ENCODE measurements around the gene CELA2B. TPM values are rescaled to one million over a fixed set of nuclear protein-coding genes. Genes with fewer than 3 reads are reported as not detected.
A peak's percentile ranks its signal among the peaks of the same experiment; 100 is the strongest.

The CELA2B gene
- total and polyA plus RNA-seq, 2 donors (not counting 1 experiment from before 2014, with no cell fraction given), result not detected

DNA sequence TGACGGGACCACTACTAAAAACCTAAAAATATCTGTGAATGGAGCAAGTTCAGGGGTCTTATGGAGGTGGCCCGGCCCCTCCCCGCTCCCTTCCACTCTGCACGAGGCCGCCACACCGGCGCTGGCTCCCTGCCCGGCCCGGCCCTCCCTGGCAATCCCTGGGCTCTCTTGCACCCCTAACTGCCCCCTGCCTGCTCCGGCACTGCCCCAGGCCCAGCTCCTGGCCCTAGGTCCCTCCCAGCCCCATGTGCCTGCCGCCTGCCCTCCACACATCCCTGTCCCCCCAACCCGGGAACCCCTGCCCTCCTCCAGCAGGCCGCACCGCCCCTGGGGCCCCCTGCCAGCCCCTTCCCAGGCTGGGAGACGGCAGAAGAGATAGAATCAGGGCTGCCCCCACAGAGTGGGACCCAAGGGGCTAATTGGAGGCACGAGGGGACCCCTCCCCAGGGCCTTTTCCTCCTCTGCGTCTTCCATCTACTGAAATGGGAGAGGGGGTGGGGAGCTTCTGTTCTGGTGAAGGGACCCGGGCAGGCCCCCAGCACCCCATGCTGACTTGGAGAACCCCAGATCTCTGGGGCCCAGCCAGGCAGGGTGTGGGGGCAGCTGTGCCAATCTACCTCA is 47.0 kb upstream of the CELA2B start:
- no peaks in the 10 kb centered on the region for H3K9me3 ChIP-seq (ENCODE audit: control insufficient read depth, insufficient read depth, low read depth, low read length)
- no peaks in the 10 kb centered on the region for H3K27me3 ChIP-seq (ENCODE audit: control insufficient read depth, insufficient read depth, low read length)
- no peaks in the 10 kb centered on the region for H4K20me1 ChIP-seq (ENCODE audit: control insufficient read depth, extremely low read depth, insufficient read depth, low read length)
- H3K79me2 ChIP-seq (ENCODE audit: control insufficient read depth, insufficient read depth, low read length), result no peaks in the 10 kb centered on the region
- no peak overlapping the region for H3K9ac ChIP-seq (ENCODE audit: insufficient read depth, low read length)
- H3K4me1 ChIP-seq (ENCODE audit: control insufficient read depth, extremely low read depth, insufficient read depth, low read length), result peaks cover 14% of the 10 kb centered on the region
- no peak overlapping the region for H3K4me2 ChIP-seq (ENCODE audit: extremely low read depth, insufficient read depth, low read length)
- no peak for TF ChIP-seq EZH2 (IDR thresholded peaks at IDR 0.05; ENCODE audit: low read length, missing control alignments)
- TF ChIP-seq, protein P1, sequence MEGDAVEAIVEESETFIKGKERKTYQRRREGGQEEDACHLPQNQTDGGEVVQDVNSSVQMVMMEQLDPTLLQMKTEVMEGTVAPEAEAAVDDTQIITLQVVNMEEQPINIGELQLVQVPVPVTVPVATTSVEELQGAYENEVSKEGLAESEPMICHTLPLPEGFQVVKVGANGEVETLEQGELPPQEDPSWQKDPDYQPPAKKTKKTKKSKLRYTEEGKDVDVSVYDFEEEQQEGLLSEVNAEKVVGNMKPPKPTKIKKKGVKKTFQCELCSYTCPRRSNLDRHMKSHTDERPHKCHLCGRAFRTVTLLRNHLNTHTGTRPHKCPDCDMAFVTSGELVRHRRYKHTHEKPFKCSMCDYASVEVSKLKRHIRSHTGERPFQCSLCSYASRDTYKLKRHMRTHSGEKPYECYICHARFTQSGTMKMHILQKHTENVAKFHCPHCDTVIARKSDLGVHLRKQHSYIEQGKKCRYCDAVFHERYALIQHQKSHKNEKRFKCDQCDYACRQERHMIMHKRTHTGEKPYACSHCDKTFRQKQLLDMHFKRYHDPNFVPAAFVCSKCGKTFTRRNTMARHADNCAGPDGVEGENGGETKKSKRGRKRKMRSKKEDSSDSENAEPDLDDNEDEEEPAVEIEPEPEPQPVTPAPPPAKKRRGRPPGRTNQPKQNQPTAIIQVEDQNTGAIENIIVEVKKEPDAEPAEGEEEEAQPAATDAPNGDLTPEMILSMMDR (conservative IDR thresholded peaks at IDR 0.05 in 1 of 2, IDR thresholded peaks at IDR 0.05 in 1 of 2; ENCODE audit: low read depth in 1 of 2, low read length in 2 of 2), result no peak
- peaks cover 2% of the 10 kb centered on the region for H3K36me3 ChIP-seq (ENCODE audit: control insufficient read depth, insufficient read depth, low read length)
- DNase-seq (ENCODE audit: low read depth in 2 of 2), result no peak
- H3K4me3 ChIP-seq (replicated peaks in 1 of 4; ENCODE audit: control extremely low read depth in 1 of 4, insufficient read depth in 1 of 4, low read depth in 3 of 4, low read length in 4 of 4), result no peak overlapping the region
- H2AFZ ChIP-seq (ENCODE audit: low read length), result no peak overlapping the region
- H3K27ac ChIP-seq (ENCODE audit: insufficient read depth, low read length), result no peak overlapping the region

DNA sequence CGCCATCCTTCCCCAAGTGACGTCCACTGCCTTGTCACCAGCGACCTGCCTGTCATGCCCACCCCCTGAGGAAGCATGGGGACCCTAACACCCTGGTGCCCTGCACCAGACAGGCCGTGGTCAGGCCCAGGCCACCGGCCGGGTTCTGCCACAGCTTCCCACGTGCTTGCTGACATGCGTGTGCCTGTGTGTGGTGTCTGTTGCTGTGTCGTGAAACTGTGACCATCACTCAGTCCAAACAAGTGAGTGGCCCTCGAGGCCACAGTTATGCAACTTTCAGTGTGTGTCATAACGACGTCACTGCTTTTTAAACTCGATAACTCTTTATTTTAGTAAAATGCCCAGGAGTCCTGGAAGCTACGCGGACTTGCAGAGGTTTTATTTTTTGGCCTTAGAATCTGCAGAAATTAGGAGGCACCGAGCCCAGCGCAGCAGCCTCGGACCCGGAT is 46.2 kb upstream of the CELA2B start:
- no peak overlapping the region for H2AFZ ChIP-seq (ENCODE audit: low read length)
- peak; percentile 62 to 67 for DNase-seq (ENCODE audit: low read depth in 2 of 2)
- no peaks in the 10 kb centered on the region for H3K27me3 ChIP-seq (ENCODE audit: control insufficient read depth, insufficient read depth, low read length)
- H3K9ac ChIP-seq (ENCODE audit: insufficient read depth, low read length), result no peak overlapping the region
- H3K36me3 ChIP-seq (ENCODE audit: control insufficient read depth, insufficient read depth, low read length), result peaks cover 2% of the 10 kb centered on the region
- H3K4me2 ChIP-seq (ENCODE audit: extremely low read depth, insufficient read depth, low read length), result no peak overlapping the region
- no peak for TF ChIP-seq EZH2 (IDR thresholded peaks at IDR 0.05; ENCODE audit: low read length, missing control alignments)
- TF ChIP-seq, protein P1 (conservative IDR thresholded peaks at IDR 0.05 in 1 of 2, IDR thresholded peaks at IDR 0.05 in 1 of 2; ENCODE audit: low read depth in 1 of 2, low read length in 2 of 2), result no peak
- no peaks in the 10 kb centered on the region for H4K20me1 ChIP-seq (ENCODE audit: control insufficient read depth, extremely low read depth, insufficient read depth, low read length)
- no peaks in the 10 kb centered on the region for H3K9me3 ChIP-seq (ENCODE audit: control insufficient read depth, insufficient read depth, low read depth, low read length)
- H3K4me1 ChIP-seq (ENCODE audit: control insufficient read depth, extremely low read depth, insufficient read depth, low read length), result peaks cover 14% of the 10 kb centered on the region
- no peak overlapping the region for H3K27ac ChIP-seq (ENCODE audit: insufficient read depth, low read length)
- no peaks in the 10 kb centered on the region for H3K79me2 ChIP-seq (ENCODE audit: control insufficient read depth, insufficient read depth, low read length)
- H3K4me3 ChIP-seq (replicated peaks in 1 of 4; ENCODE audit: control extremely low read depth in 1 of 4, insufficient read depth in 1 of 4, low read depth in 3 of 4, low read length in 4 of 4), result no peak overlapping the region

GRCh38 chr1:15430787-15431570 is 44.9 kb upstream of the CELA2B start:
- DNase-seq (ENCODE audit: low read depth in 2 of 2), result peak in 1 of 2 donors; percentile 47
- Histone ChIP-seq H4K20me1 (ENCODE audit: control insufficient read depth, extremely low read depth, insufficient read depth, low read length) (no peaks in the 10 kb centered on the region), H3K4me3 (replicated peaks in 1 of 4; ENCODE audit: control extremely low read depth in 1 of 4, insufficient read depth in 1 of 4, low read depth in 3 of 4, low read length in 4 of 4) (no peak overlapping the region), H3K4me2 (ENCODE audit: extremely low read depth, insufficient read depth, low read length) (no peak overlapping the region), H3K4me1 (ENCODE audit: control insufficient read depth, extremely low read depth, insufficient read depth, low read length) (peaks cover 14% of the 10 kb centered on the region), H2AFZ (ENCODE audit: low read length) (no peak overlapping the region), H3K79me2 (ENCODE audit: control insufficient read depth, insufficient read depth, low read length) (no peaks in the 10 kb centered on the region), H3K27ac (ENCODE audit: insufficient read depth, low read length) (no peak overlapping the region), H3K36me3 (ENCODE audit: control insufficient read depth, insufficient read depth, low read length) (peaks cover 2% of the 10 kb centered on the region), H3K9me3 (ENCODE audit: control insufficient read depth, insufficient read depth, low read depth, low read length) (no peaks in the 10 kb centered on the region), H3K9ac (ENCODE audit: insufficient read depth, low read length) (no peak overlapping the region), H3K27me3 (ENCODE audit: control insufficient read depth, insufficient read depth, low read length) (no peaks in the 10 kb centered on the region)
- no peak for TF ChIP-seq EZH2 (IDR thresholded peaks at IDR 0.05; ENCODE audit: low read length, missing control alignments)
- TF ChIP-seq, protein P1 (conservative IDR thresholded peaks at IDR 0.05 in 1 of 2, IDR thresholded peaks at IDR 0.05 in 1 of 2; ENCODE audit: low read depth in 1 of 2, low read length in 2 of 2), result peak; percentile 95 to 96

Measured in fibroblast of lung (primary cell).